H1 (cell line): ENCODE results near the gene PDE2A. TPM values are rescaled to one million over a fixed set of nuclear protein-coding genes. Genes with fewer than 3 reads are reported as not detected.

Experiments used
- CTBP2 ChIP-seq: IDR thresholded peaks from 2 replicates; pipeline ENCODE4 v1.7.0; 2011; ENCODE audit warnings: borderline replicate concordance, mild to moderate bottlenecking, moderate library complexity, mixed read lengths, low read length; ENCODE audit not compliant: insufficient read depth, insufficient read length
- polyA plus RNA-seq, 7 experiments: library from polyadenylated mRNA; depleted of rRNA in 3 of 7; stranded (reverse) in 5 of 7; unstranded in 2 of 7; fragments of >200 nt in 5 of 7; fragments of 200-250 nt in 2 of 7; gene quantifications; 1 replicate in 5 of 7; 2 replicates in 1 of 7; 4 replicates in 1 of 7; pipeline versions ENCODE4 v1.2.1 to v1.2.3, GENCODE V29; 2011 to 2013; ENCODE audit warnings: missing spikeins in 2 of 7, mixed read lengths in 2 of 7
- total RNA-seq: library from RNA; stranded (reverse); fragmentation: NEBNext Ultra II Directional; extraction: Animal tissue kit (Norgen Biotek cat#: 25700); gene quantifications from 2 replicates; pipeline ENCODE4 v1.2.1, GENCODE V29; 2021

Gene PDE2A
- total and polyA plus RNA-seq, 2 of the 8 experiments (the other 6 are each of a cell fraction or from before 2014, with no cell fraction given) = 3.4 to 7.1 TPM

DNA sequence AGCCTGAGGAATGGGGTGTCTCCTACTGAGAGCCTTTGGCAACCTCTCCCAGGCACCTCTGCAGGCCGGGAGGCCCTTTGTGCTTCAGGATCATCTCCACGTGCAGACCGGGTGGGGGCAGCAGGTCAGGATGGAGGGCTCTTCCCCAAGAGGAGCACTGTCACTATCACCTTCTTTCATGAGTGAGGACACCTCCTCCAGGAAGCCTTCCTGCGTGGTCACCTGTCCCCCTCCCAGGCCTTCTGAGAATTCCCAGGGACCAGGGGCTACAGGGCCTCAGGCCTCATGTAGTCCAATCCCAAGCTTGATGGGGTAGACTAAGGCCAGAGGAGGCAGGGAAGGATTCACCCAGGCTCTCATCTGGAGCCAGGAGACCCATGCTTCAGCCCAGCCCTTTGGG is 57.6 kb downstream of the PDE2A start (continued):
- no peak for TF ChIP-seq CTBP2
- TF ChIP-seq, all 59 proteins: peak for 0
